Measurements from ENCODE around the gene TRIM44.

DNA sequence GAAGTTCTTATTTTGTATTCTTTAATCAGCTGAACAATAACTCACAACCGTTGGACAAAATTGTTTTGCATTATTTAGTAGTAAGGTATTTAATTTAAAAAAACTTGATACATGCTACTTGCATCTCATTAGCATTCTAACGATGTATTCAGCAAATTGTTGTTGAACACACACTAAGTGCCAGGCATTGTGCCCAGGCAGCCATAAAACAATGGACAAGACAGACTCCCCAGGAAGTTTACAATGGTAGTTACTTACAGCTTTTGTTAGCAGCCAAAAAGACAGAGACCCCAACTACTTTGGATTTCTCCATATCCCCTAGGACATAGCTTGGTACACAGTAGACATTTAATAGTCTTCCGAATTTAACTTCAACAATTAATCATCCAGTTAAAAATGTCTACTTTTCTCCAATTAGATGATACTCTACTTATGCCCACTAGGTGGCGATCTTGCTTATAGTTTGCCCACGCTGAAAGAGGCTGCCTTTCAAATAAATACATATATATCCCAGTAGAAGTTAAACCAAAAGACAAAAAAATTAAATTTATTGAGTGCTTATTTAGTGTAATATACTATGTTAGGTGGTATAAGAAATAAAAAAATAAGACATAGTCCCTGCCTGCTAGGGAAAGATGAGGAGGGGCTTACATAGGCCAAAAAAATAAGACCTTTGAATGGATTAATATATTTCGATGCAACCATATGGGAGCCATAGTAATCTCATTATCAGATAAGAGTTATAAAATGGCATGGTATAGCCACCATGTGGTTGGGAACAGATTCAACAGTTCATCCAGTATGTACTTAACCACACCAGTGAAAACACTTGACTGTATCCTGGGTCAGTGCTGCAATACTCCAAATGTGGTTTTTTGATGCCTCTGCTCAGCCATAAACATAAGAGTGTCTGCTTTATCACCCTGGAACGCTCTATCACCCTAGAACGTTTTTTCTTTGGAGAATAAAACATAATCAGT lies 46.4 kb upstream of the TRIM44 start:
- TF ChIP-seq, protein P1, sequence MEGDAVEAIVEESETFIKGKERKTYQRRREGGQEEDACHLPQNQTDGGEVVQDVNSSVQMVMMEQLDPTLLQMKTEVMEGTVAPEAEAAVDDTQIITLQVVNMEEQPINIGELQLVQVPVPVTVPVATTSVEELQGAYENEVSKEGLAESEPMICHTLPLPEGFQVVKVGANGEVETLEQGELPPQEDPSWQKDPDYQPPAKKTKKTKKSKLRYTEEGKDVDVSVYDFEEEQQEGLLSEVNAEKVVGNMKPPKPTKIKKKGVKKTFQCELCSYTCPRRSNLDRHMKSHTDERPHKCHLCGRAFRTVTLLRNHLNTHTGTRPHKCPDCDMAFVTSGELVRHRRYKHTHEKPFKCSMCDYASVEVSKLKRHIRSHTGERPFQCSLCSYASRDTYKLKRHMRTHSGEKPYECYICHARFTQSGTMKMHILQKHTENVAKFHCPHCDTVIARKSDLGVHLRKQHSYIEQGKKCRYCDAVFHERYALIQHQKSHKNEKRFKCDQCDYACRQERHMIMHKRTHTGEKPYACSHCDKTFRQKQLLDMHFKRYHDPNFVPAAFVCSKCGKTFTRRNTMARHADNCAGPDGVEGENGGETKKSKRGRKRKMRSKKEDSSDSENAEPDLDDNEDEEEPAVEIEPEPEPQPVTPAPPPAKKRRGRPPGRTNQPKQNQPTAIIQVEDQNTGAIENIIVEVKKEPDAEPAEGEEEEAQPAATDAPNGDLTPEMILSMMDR (conservative IDR thresholded peaks at IDR 0.05; ENCODE audit: low read depth, low read length), result peak; percentile 99
- no peak for TF ChIP-seq EZH2 (IDR thresholded peaks at IDR 0.05; ENCODE audit: borderline replicate concordance, low read depth, low read length, poor library complexity, severe bottlenecking)
